T-helper 1 cell treated with Interleukin-12 subunit alpha and Interleukin-12 subunit beta and Interleukin-4 antibody, amounts not matched to agents 30 μg/mL and 1 μg/mL, for 36 hours (primary cell): Measurements from ENCODE around the gene PRDM2.

Source experiments
- H3K27ac Mint-ChIP-seq: one replicate; pipeline ENCODE4 v1.8.0; 2021; ENCODE audit warnings: mild to moderate bottlenecking, mixed read lengths
- H3K27me3 Mint-ChIP-seq: one replicate; pipeline ENCODE4 v1.8.0; 2021; ENCODE audit warnings: low read depth, mixed read lengths
- H3K36me3 Mint-ChIP-seq: one replicate; pipeline ENCODE4 v1.8.0; 2021; ENCODE audit warnings: low read depth, mixed read lengths
- H3K4me1 Mint-ChIP-seq: one replicate; pipeline ENCODE4 v1.8.0; 2021; ENCODE audit warnings: low read depth, mixed read lengths
- H3K4me3 Mint-ChIP-seq: one replicate; pipeline ENCODE4 v1.8.0; 2021; ENCODE audit warnings: mild to moderate bottlenecking, moderate library complexity, mixed read lengths
- H3K9me3 Mint-ChIP-seq: one replicate; pipeline ENCODE4 v1.8.0; 2021; ENCODE audit warnings: mixed read lengths

PRDM2 gene

GRCh38 chr1:13826009-13826408 is 126.0 kb downstream of the PRDM2 start:
- no peaks in the 10 kb centered on the region for H3K4me1 Mint-ChIP-seq
- H3K27ac Mint-ChIP-seq = no peak overlapping the region
- H3K36me3 Mint-ChIP-seq = peaks cover 4% of the 10 kb centered on the region

GRCh38 chr1:13826591-13826990 is 126.6 kb downstream of the PRDM2 start:
- H3K36me3 Mint-ChIP-seq = peaks cover 4% of the 10 kb centered on the region
- H3K4me1 Mint-ChIP-seq = no peaks in the 10 kb centered on the region
- H3K27me3 Mint-ChIP-seq = no peaks in the 10 kb centered on the region
- no peak overlapping the region for H3K4me3 Mint-ChIP-seq
- no peak overlapping the region for H3K27ac Mint-ChIP-seq
- H3K9me3 Mint-ChIP-seq = no peaks in the 10 kb centered on the region

More at GRCh38 chr1:13826009-13826408, 126.0 kb downstream of the PRDM2 start:
- Mint-ChIP-seq H3K9me3 (no peaks in the 10 kb centered on the region), H3K27me3 (no peaks in the 10 kb centered on the region), H3K4me3 (no peak overlapping the region)

GRCh38 chr1:13828454-13829151 is 128.6 kb downstream of the PRDM2 start:
- H3K4me1 Mint-ChIP-seq = no peaks in the 10 kb centered on the region
- H3K4me3 Mint-ChIP-seq = no peak overlapping the region
- H3K27ac Mint-ChIP-seq = no peak overlapping the region
- no peaks in the 10 kb centered on the region for H3K9me3 Mint-ChIP-seq
- no peaks in the 10 kb centered on the region for H3K36me3 Mint-ChIP-seq
- H3K27me3 Mint-ChIP-seq = no peaks in the 10 kb centered on the region

DNA sequence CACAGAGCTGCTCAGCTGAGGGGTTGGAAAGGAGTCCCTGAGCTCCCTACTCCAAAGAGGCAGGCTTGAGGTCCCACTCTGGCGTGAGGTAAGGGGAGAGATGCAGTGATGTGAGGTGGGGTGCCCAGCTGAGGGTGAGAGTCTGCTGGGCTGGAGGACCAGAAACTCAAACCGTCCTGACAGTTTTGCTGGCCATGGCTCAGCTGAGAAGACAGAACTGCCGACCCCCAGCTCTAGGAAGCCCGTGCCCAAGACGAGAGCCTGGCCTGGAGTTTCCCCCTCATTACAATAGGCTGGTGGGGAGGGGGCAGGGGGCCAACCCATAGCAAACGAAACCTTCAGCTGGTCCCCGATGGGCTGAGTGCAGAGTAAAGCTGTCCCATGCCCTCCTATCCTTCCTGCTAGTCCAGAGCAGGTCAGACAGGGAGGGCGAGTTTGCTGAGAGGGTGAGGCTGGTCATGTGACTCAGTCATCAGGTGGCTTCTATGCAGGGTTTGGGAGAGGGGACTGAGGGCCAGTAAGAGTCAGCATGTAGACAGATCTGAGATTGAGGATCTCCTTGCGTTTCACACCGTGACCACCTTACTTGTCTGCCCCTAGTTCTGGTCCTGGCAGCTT is 129.3 kb downstream of the PRDM2 start:
- Mint-ChIP-seq H3K9me3 (no peaks in the 10 kb centered on the region), H3K27ac (no peak overlapping the region), H3K27me3 (no peaks in the 10 kb centered on the region), H3K36me3 (no peaks in the 10 kb centered on the region), H3K4me1 (no peaks in the 10 kb centered on the region), H3K4me3 (no peak overlapping the region)

DNA sequence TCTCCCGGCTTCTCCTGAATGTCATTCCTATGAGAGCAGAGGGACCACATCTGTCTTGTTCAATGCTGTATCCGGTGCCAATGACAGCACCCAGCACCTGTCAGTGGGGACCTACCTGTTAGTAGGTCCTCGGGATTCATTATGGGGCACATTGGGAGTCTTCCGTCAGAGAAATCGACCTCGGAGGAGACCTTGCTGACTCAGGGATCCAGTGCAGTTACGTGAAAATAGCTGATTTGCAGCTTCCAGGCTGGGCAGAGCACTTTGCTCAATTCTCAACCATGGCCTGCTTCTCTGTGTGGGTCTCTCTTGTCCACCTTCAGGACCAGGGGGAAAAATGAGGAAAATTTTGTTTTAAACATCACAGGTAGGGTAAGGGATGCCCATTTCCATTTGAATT is 130.2 kb downstream of the PRDM2 start:
- Mint-ChIP-seq H3K9me3 (no peaks in the 10 kb centered on the region), H3K4me1 (no peaks in the 10 kb centered on the region), H3K36me3 (no peaks in the 10 kb centered on the region), H3K4me3 (no peak overlapping the region), H3K27me3 (no peaks in the 10 kb centered on the region), H3K27ac (no peak overlapping the region)

GRCh38 chr1:13830616-13831280 is 130.8 kb downstream of the PRDM2 start:
- no peaks in the 10 kb centered on the region for H3K4me1 Mint-ChIP-seq
- H3K36me3 Mint-ChIP-seq = no peaks in the 10 kb centered on the region
- no peaks in the 10 kb centered on the region for H3K27me3 Mint-ChIP-seq
- no peak overlapping the region for H3K27ac Mint-ChIP-seq
- no peak overlapping the region for H3K4me3 Mint-ChIP-seq
- H3K9me3 Mint-ChIP-seq = no peaks in the 10 kb centered on the region

DNA sequence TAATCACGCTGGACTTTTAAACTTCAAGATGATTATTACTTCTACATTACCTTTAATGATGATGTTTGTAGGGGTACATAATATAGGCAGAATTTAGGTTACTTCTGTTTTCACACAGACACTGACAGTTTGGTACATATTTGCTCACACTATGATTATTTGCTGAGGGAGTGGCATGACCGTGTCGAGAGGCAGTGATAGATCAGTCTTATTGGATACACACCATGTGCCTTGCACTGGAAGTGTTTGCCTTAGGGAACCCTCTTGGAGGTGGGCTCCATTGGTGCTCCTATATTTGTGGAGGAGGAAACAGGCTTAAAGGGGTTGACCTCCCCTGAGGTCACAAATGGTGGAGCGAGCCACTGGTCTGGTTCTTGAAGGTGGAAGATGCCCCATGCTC is 132.1 kb downstream of the PRDM2 start:
- no peak overlapping the region for H3K4me3 Mint-ChIP-seq
- no peaks in the 10 kb centered on the region for H3K4me1 Mint-ChIP-seq
- H3K27ac Mint-ChIP-seq = no peak overlapping the region
- no peaks in the 10 kb centered on the region for H3K36me3 Mint-ChIP-seq
- H3K27me3 Mint-ChIP-seq = no peaks in the 10 kb centered on the region
- H3K9me3 Mint-ChIP-seq = no peaks in the 10 kb centered on the region

DNA sequence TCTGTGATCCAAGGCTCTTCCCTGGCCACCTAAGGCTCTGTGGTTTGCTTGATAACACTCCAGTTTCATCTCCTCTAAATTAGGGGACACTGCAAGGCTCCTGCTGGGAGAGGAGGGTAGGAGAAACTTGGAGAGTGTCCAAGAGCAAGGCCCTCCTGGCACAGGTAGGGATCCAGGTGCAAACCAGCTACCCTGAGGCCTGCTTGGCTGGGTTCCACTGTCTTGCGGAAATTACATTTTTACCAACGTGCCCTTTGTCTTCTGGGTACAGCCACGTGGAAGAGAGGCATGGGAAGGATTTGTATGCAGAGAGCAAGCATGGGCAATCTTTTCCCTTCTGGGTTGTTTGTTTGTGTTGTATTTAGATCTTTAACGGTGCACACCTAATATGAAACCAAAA is 132.5 kb downstream of the PRDM2 start:
- Mint-ChIP-seq H3K27ac (no peak overlapping the region), H3K9me3 (no peaks in the 10 kb centered on the region)

GRCh38 chr1:13836136-13836535 is 136.1 kb downstream of the PRDM2 start:
- Mint-ChIP-seq H3K36me3 (no peaks in the 10 kb centered on the region), H3K27me3 (no peaks in the 10 kb centered on the region), H3K27ac (no peak overlapping the region), H3K9me3 (no peaks in the 10 kb centered on the region), H3K4me1 (no peaks in the 10 kb centered on the region), H3K4me3 (no peak overlapping the region)

More for the DNA sequence above, 132.5 kb downstream of the PRDM2 start:
- Mint-ChIP-seq H3K4me3 (no peak overlapping the region), H3K36me3 (no peaks in the 10 kb centered on the region), H3K4me1 (no peaks in the 10 kb centered on the region), H3K27me3 (no peaks in the 10 kb centered on the region)

DNA sequence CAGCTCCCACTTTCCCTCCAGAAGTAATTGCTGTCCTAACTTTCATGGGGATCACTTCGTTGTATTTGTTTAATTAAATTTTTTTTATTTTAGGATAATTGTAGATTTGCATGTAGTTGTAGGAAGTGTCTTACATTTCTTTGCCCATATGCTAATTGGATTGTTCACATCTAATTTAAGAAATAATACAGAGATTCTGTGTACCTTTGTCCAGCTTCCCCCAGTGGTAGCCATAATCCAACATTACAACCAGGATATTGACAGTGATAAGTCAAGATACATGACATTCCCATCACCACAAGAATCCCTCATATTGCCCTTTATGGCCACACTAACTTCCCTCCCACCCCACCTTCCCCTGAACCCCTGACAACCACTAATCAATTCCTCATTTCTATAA is 136.6 kb downstream of the PRDM2 start:
- no peaks in the 10 kb centered on the region for H3K9me3 Mint-ChIP-seq
- H3K36me3 Mint-ChIP-seq = no peaks in the 10 kb centered on the region
- no peak overlapping the region for H3K27ac Mint-ChIP-seq
- H3K27me3 Mint-ChIP-seq = peaks cover 1% of the 10 kb centered on the region
- H3K4me1 Mint-ChIP-seq = no peaks in the 10 kb centered on the region
- H3K4me3 Mint-ChIP-seq = no peak overlapping the region

DNA sequence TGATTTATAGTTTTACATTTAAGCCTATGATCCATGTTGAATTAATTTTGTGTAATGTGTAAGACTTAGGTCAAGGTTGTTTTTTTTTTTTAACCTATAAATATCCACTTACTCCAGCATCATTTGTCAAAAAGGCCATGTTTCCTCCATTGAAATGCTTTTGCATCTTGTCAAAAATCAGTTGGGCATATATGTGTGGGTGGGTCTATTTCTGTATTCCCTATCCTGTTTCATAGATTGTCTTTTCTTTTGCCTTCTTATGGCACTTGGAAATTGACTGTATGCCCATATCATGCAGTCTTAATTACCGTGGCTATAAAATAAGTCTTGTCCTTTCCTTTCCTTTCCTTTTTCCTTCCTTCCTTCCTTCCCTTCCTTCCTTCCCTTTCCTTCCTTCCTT is 138.2 kb downstream of the PRDM2 start:
- H3K27me3 Mint-ChIP-seq = peaks cover 16% of the 10 kb centered on the region
- no peaks in the 10 kb centered on the region for H3K36me3 Mint-ChIP-seq
- H3K4me1 Mint-ChIP-seq = no peaks in the 10 kb centered on the region
- H3K4me3 Mint-ChIP-seq = no peak overlapping the region
- no peaks in the 10 kb centered on the region for H3K9me3 Mint-ChIP-seq
- no peak overlapping the region for H3K27ac Mint-ChIP-seq

DNA sequence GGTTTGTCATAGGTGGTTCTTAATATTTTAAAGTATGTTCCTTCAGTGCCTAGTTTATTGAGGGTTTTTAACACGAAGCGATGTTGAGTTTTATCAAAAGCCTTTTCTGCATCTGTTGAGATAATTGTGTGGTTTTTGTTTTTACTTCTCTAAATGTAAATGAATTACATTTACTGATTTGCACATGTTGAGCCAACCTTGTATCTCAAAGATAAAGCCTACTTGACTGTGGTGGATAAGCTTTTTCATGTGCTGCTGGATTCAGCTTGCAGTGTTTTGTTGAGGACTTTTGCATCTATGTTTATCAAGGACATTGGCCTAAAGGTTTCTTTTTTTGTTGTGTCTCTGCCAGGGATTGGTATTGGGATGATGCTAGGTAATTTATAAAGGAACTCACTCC is 142.5 kb downstream of the PRDM2 start:
- Mint-ChIP-seq H3K4me3 (no peak overlapping the region), H3K36me3 (no peaks in the 10 kb centered on the region), H3K27ac (no peak overlapping the region), H3K9me3 (no peaks in the 10 kb centered on the region), H3K4me1 (no peaks in the 10 kb centered on the region), H3K27me3 (peaks cover 35% of the 10 kb centered on the region)

- no peak overlapping the region for H3K4me3 Mint-ChIP-seq
- no peaks in the 10 kb centered on the region for H3K36me3 Mint-ChIP-seq
- peaks cover 11% of the 10 kb centered on the region for H3K27me3 Mint-ChIP-seq
- no peak overlapping the region for H3K27ac Mint-ChIP-seq
- H3K9me3 Mint-ChIP-seq = no peaks in the 10 kb centered on the region
- H3K4me1 Mint-ChIP-seq = no peaks in the 10 kb centered on the region
Observed at GRCh38 chr1:13851726-13852125, 151.7 kb downstream of the PRDM2 start.

DNA sequence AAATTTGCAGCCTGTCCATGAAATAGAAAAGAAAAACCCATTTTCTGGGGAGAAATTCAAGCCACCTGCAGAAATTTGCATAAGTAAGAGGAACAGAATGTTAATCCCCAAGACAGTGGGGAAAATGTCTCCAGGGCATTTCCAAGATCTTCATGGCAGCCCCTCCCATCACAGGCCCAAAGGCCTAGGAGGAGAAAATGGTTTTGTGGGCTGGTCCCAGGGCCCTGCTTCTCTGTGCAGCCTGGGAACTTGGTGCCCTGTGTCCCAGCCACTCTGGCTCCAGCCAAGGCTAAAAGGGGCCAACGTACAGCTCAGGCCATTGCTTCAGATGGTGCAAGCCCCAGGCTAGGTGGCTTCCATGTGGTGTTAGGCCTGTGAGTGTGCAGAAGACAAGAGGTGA is 155.6 kb downstream of the PRDM2 start:
- H3K9me3 Mint-ChIP-seq = peaks cover 4% of the 10 kb centered on the region
- H3K27ac Mint-ChIP-seq = no peak overlapping the region
- H3K4me1 Mint-ChIP-seq = no peaks in the 10 kb centered on the region
- no peak overlapping the region for H3K4me3 Mint-ChIP-seq
- peaks cover 15% of the 10 kb centered on the region for H3K27me3 Mint-ChIP-seq
- no peaks in the 10 kb centered on the region for H3K36me3 Mint-ChIP-seq

DNA sequence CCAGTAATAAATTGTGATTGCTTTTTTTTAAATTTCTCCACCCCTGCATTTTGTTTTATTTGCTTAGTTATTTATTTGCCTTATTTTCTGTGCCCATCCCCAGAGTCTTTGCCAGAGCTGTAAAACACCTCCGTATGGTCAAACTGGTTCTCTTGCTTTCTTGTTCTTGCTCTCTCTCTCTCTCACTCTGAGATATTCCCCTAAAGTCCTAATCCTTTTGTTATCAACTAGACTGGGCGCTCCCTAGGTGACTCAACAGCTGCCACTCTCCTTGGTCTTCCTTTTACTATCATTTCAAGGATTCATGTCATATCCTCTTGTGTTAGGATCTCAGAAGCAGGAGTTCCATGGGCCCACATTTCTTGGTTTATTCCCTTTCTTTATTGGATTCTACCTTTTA is 160.0 kb downstream of the PRDM2 start:
- Mint-ChIP-seq H3K4me1 (no peaks in the 10 kb centered on the region), H3K9me3 (peaks cover 4% of the 10 kb centered on the region), H3K4me3 (no peak overlapping the region), H3K36me3 (no peaks in the 10 kb centered on the region), H3K27ac (no peak overlapping the region), H3K27me3 (peaks cover 10% of the 10 kb centered on the region)
